GM18526 (cell line): ENCODE data around the gene SLC34A2.

Source experiments
- POLR2A ChIP-seq: IDR thresholded peaks from 3 replicates; pipeline ENCODE4 v1.6.1; 2011; ENCODE audit not compliant: insufficient read length; ENCODE audit errors: extremely low read depth

The SLC34A2 gene, protein sequence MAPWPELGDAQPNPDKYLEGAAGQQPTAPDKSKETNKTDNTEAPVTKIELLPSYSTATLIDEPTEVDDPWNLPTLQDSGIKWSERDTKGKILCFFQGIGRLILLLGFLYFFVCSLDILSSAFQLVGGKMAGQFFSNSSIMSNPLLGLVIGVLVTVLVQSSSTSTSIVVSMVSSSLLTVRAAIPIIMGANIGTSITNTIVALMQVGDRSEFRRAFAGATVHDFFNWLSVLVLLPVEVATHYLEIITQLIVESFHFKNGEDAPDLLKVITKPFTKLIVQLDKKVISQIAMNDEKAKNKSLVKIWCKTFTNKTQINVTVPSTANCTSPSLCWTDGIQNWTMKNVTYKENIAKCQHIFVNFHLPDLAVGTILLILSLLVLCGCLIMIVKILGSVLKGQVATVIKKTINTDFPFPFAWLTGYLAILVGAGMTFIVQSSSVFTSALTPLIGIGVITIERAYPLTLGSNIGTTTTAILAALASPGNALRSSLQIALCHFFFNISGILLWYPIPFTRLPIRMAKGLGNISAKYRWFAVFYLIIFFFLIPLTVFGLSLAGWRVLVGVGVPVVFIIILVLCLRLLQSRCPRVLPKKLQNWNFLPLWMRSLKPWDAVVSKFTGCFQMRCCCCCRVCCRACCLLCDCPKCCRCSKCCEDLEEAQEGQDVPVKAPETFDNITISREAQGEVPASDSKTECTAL

DNA sequence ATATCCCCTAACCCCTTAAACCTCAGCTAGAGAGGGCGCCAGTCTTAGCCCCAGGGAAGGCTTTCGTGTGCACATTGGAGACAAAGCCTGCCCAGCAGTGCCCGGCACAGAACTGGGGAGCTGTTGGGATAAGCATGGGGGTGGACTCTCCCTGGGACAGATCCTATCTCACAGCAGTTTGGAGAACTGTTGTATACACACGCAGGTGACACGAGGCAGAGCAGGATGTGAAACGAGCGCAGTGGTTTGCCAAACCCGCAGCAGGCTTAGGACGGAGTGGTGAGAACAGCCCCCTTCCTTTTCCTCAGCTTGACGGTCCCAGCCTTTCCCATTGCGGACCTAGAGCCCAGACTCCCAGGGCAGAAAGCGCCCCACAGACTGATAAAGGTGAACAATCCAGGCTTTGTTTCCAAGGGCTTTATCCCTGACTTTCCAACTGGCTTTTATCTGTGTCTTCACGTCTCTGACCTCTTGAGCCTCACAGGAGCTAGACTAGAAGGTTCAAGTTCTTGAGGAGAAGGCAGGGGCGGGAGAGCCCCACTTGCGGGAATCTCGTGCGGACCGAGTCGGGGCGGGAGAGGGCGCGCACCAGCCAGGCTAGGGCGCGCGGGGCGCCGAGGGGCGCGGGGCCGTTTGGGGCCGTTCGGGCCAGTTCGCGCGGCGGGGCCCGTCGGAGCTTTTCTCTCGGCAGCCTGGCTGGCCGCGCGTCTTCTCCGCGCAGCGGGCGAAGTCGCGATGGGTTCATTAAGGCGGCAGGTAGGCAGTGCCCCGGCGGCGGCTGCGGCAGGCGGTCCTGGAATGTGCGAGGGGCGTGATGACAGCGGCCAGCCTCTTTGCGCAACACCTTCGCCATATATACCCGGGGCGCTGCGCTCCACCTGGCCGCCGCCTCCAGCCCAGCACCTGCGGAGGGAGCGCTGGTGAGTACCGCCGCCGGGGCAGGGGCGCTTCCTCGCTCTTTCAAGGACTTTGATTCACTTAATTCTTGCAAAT, at the start of gene SLC34A2:
Gene SLC34A2 (plus strand): TSS at position 881 of the 993 bp plus-strand sequence. CDS start 6,650 bp downstream, outside the sequence.
- TF ChIP-seq POLR2A: no peak

DNA sequence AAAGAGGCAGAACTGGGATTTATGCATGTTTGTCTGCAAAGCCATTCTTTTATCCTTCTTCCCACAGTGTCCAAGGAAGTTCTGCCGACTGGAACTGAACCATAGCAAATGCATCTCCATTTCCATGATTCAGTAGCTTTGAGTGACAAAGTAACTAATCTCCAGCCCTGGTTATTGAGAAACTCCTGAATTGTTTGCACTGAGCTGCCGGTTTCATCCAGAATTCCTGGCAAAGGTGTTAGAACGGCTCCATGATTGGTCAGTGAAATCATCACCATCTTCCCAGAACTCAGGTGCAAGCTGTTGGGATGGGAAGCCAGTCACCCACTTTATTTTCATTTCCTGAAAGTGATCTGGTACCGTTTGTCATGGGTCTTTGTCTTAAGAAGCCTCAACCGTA, 47.0 kb upstream of the SLC34A2 start:
- TF ChIP-seq POLR2A: no peak

DNA sequence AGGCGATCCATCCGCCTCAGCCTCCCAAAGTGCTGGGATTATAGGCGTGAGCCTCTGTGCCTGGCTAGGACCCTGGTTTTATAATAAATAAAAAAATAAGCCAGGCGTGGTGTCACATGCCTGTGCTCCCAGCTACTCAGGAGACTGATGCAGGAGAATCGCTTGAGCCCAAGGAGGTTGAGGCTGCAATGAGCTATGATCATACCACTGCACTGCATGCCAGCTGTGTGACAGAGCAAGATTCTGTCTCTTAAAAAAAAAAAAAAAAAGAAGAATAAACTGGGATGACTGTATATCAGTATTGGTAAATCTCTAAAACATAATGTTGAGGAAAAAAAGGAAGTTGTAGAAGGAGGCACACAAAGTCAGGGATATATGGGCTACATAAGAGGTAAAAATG, 45.7 kb upstream of the SLC34A2 start:
- no peak for TF ChIP-seq POLR2A

DNA sequence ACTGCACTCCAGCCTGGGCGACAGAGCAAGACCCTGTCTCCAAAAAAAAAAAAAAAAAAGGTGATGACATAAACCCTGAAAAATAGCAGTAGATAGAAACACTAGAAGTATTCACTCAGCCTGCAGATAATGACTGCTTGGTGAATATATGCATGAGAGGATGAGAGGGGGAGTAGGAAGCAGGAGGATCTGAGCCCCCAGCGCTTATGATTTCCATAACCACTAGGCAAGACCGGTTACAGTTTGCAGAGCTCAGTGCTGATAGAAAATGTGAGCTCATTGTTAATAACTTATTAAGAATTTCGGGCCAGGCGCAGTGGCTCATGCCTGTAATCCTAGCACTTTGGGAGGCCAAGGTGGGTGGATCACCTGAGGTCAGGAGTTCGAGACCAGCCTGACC, 40.8 kb upstream of the SLC34A2 start:
- TF ChIP-seq POLR2A: no peak

DNA sequence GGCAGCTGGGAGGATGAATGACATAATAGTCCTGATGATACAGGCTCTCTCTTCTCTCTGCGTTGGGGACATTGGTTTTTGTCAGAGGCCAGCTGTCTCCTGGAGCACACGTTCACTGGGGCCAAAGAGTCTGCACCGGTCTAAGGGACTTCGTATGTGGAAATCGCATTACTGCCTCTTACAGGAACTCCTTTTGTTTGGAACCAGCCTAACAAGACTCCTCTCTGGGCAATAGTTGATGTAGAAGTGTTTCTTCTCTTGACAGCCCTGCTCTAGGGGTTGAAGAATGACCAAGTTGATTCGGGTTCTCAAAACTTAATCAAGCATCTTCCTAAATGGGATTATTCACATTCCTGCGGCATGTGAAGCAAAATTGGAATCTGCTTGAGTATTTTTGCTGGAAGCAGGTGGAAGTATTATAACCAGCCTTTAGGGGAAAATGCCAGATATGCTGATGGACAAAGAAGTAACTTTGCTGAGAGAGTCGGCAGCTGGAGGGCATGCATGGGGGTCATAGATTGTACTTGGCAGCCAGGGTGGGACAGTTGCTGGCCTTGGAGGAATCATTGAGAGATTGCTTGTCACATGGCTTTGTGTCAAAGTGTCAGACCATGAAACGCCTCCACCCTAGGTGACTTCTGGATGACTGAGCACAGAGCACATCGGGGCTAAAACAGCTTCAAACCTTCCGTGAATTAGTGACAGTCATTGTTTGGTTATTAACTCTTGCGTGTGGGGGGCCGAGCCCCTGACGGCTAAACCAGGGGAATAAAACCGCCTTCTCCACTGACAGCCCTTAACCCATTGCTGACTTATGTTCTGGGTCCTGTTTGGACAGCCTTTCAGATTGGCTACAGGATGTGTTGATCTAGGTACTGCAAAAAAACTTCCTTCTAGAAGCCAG, 34.4 kb upstream of the SLC34A2 start:
- TF ChIP-seq POLR2A: no peak

DNA sequence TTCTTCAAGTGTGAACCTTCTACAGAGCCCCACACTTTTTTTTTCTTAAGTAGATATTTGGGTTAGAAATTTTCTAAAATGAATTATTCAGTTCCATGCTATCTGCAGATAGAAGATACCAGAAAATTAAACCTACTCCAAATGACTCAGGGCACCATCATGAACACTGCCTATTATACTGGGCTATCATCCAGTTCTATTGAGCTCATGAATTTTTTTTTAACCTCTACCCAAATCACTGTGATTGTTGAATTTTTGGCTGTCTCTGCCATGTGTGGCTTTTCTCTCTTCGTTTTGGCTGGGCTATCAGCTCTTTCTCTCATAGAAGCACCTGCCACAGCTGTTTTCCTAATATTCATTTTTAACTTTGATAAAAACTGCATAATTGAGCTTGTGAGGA, 31.0 kb upstream of the SLC34A2 start:
- no peak for TF ChIP-seq POLR2A

DNA sequence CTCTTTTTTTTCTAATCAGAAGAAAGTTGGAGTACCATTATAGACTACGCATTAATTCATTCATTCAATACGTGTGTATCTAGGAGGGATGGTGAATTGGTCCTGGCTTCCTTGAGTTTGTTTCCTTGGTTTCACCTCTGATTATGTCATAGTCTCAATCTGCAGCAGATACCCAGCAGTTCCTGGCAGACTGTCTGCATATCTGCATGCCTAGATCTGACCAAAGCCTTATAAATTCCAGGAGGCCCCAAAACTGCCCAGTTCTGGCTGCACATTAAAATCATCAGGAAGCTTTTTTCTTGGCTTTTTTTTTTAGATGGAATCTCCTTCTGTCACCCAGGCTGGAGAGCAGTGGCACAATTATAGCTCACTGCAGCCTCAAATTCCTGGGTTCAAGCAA, 27.2 kb upstream of the SLC34A2 start:
- no peak for TF ChIP-seq POLR2A

DNA sequence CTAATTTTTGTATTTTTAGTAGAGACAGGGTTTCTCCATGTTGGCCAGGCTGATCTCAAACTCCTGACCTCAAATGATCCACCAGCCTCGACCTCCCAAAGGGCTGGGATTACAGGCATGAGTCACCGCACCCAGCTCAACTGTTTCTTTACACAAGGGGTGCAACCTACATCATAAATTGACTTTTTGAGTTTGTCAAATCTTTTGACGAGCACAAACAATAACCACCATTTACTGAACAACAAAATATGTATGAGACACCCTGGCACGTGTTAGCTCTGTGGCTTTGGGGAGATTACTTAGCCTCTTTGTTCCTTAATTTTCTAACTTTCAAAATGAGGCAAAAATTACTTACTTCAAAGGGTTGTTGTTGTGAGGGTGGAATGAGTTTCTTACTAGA, 23.5 kb upstream of the SLC34A2 start:
- no peak for TF ChIP-seq POLR2A

DNA sequence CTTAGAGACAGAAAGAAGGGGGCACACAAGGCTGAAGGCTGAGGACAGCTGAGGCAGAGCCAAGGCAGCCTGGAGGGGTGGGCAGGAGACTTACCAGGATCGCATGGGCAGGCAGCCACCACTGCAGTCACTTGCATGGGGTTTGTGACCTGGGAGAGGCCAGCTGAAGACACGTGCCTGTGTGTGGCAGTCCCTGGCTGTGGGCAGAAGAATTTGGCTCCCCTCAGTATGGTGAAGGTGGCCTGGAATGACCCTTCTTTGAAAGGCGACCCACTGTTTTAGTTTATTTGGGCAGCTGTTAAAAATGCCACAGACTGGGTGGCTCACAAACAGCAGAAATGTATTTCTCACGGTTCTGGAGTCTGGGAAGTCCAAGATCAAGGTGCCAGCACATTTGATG, 22.1 kb upstream of the SLC34A2 start:
- TF ChIP-seq POLR2A: no peak

DNA sequence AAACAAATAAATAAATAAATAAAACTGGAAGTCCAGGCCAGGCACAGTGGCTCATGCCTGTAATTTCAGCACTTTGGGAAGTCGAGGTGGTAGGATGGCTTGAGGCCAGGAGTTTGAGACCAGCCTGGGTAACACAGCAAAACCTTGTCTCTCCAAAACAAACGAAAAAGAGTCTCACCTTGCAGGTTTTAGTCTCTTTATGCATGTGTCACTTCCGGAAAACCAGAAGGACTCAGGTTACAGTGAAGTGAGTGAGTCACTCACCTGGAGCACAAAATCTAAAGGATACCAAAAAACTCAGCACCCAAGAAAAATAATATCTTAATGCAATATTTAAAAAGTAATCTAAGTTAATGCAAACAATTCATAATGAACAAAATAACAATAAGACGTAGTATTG, 20.1 kb upstream of the SLC34A2 start:
- TF ChIP-seq POLR2A: no peak

DNA sequence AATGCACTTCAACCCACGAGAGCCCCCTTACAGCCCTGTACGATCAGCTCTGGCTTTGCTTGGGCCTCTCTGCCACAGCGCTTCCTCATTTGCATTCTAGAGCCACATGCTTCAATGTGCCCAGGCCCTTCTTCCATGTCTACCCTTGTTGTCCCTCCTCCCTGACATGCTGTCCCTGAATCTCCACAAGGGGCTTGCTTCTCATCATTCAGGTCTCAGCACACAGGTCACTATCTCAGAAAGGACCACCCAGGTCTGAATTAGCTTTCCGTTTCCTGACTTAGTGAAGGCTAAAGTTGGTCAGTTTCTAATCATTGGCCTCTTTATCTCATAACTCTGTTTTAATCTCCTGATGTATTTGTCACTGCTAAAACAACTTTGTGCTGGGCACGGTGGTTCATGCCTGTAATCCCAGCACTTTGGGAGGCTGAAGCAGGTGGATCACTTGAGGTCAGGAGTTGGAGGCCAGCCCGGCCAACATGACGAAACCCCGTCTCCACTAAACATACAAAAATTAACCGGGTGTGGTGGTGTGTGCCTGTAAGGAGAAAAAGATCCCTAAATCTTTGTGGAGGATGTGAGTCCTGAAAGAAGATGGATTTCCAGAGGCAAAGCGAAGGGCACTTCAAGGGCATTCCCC, 17.9 kb upstream of the SLC34A2 start:
- TF ChIP-seq POLR2A: no peak

DNA sequence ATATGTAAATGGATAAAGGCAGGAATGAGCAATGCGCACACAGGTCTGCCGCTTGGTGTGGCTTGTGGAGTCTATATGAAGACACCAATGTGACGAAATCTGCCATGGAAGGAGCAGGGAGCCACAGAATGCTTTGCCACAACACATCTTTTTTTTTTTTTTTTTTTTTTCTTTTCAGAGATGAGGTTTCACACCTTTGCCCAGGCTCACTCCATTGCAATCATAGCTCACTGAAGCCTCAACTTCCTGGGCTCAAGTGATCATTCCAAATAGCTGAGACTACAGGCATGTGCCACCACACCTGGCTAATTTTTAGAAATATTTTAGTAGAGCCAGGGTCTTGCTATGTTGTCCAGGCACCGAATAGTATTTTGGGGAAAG, 17.4 kb upstream of the SLC34A2 start:
- TF ChIP-seq POLR2A: no peak

DNA sequence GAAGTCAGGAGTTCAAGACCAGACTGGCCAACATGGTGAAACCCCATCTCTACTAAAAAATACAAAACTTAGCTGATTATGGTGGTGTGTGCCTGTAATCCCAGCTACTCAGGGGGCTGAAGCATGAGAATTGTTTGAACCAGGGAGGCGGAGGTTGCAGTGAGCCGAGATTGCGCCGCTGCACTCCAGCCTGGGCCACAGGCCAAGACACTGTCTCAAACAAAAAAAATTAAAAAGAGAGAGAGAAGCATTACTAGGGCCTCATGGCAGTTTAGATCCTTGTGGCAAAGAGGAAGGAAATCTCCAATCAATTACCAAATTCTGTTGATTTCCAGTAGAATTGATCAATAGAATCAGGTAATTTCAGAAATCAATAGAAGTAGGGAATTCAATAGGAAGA, 16.8 kb upstream of the SLC34A2 start:
- TF ChIP-seq POLR2A: no peak

DNA sequence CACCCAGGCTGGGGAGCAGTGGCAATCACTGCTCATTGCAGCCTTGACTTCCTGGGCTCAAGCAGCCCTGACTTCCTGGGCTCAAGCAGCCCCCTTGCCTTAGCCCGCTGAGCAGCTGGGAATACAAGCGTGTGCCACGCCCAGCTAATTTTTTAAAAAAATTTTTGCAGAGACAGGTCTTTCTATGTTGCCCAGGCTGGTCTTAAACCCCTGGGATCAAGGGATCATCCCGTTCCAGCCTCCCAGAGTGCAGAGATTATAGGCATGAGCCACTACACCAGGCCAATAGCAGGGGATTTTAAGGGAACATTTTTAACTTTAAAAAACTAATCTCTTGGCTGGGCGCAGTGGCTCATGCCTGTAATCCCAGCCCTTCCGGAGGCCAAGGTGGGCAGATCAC, 5.3 kb upstream of the SLC34A2 start:
- no peak for TF ChIP-seq POLR2A
